Left kidney (tissue), 2 donors: ENCODE measurements around the gene BARD1. TPM values are rescaled to one million over a fixed set of nuclear protein-coding genes. Genes with fewer than 3 reads are reported as not detected.
"Not testable (repeated sequence)": the region's sequence is repeated elsewhere in the genome, so short reads cannot be mapped to it uniquely, and the experiment has no call there.

ENCODE experiments used
- DNase-seq: peaks from one replicate; pipeline ENCODE4 v3.0.0-alpha.2; 2013
- polyA plus RNA-seq: library from polyadenylated mRNA; unstranded; fragments of 120-200 nt; gene quantifications from one replicate; pipeline ENCODE4 v1.2.1, GENCODE V29; 2013; ENCODE audit not compliant: insufficient read length

The BARD1 gene
- polyA plus RNA-seq, 1 donor: 22.8 TPM

- DNase-seq: no peak
Observed at GRCh38 chr2:214774108-214774507, 35.4 kb downstream of the BARD1 start.

- no peak for DNase-seq
Observed at GRCh38 chr2:214772443-214773015, 37.0 kb downstream of the BARD1 start.

- DNase-seq: no peak
Observed at GRCh38 chr2:214765180-214765579, 44.3 kb downstream of the BARD1 start.

- no peak for DNase-seq
Observed at GRCh38 chr2:214753455-214753854, 56.0 kb downstream of the BARD1 start.

- no peak for DNase-seq
Observed at GRCh38 chr2:214750529-214750928, 59.0 kb downstream of the BARD1 start.

GRCh38 chr2:214747992-214748391 is 61.5 kb downstream of the BARD1 start:
- no peak for DNase-seq

GRCh38 chr2:214742119-214742518 is 67.4 kb downstream of the BARD1 start:
- no peak for DNase-seq

GRCh38 chr2:214740867-214741395 is 68.6 kb downstream of the BARD1 start:
- no peak for DNase-seq

- no peak for DNase-seq
Observed at GRCh38 chr2:214737188-214737587, 72.3 kb downstream of the BARD1 start.

- no peak for DNase-seq
Observed at GRCh38 chr2:214730800-214731407, 78.6 kb downstream of the BARD1 start.

GRCh38 chr2:214730248-214730647 is 79.2 kb downstream of the BARD1 start:
- no peak for DNase-seq

GRCh38 chr2:214724741-214725140 is 84.7 kb downstream of the BARD1 start:
- DNase-seq: no peak

- DNase-seq: not testable (repeated sequence)
Observed at GRCh38 chr2:214717837-214718236, 91.6 kb downstream of the BARD1 start.

- no peak for DNase-seq
Observed at GRCh38 chr2:214716811-214717560, 92.5 kb downstream of the BARD1 start.

- DNase-seq: no peak
Observed at GRCh38 chr2:214715025-214715424, 94.5 kb downstream of the BARD1 start.

- no peak for DNase-seq
Observed at GRCh38 chr2:214713080-214713830, 96.2 kb downstream of the BARD1 start.

GRCh38 chr2:214710729-214711128 is 98.8 kb downstream of the BARD1 start:
- no peak for DNase-seq

- DNase-seq: no peak
Observed at GRCh38 chr2:214706986-214707385, 102.5 kb downstream of the BARD1 start.

GRCh38 chr2:214699236-214699635 is 110.2 kb downstream of the BARD1 start:
- no peak for DNase-seq

GRCh38 chr2:214696681-214697080 is 112.8 kb downstream of the BARD1 start:
- DNase-seq: no peak

GRCh38 chr2:214695789-214696188 is 113.7 kb downstream of the BARD1 start:
- DNase-seq: no peak

- not testable (repeated sequence) for DNase-seq
Observed at GRCh38 chr2:214683557-214683956, 125.9 kb downstream of the BARD1 start.

- DNase-seq: no peak
Observed at GRCh38 chr2:214679736-214680135, 129.7 kb downstream of the BARD1 start.
